T-helper 1 cell (primary cell): ENCODE results near the gene DOC2B.
"Not testable (repeated sequence)": the region's sequence is repeated elsewhere in the genome, so short reads cannot be mapped to it uniquely, and the experiment has no call there.

Experiments used
- DNase-seq, 5 donors: peaks; one replicate each; pipeline ENCODE4 v3.0.0-alpha.2; 2012 to 2020
- total RNA-seq, 4 donors: gene quantifications; one replicate each; lab custom pipeline; 2026; lab: John Stamatoyannopoulos, UW

DOC2B gene
- 0 to 0.15 (median 0.06) reads per million in 4 donors for total RNA-seq

DNA sequence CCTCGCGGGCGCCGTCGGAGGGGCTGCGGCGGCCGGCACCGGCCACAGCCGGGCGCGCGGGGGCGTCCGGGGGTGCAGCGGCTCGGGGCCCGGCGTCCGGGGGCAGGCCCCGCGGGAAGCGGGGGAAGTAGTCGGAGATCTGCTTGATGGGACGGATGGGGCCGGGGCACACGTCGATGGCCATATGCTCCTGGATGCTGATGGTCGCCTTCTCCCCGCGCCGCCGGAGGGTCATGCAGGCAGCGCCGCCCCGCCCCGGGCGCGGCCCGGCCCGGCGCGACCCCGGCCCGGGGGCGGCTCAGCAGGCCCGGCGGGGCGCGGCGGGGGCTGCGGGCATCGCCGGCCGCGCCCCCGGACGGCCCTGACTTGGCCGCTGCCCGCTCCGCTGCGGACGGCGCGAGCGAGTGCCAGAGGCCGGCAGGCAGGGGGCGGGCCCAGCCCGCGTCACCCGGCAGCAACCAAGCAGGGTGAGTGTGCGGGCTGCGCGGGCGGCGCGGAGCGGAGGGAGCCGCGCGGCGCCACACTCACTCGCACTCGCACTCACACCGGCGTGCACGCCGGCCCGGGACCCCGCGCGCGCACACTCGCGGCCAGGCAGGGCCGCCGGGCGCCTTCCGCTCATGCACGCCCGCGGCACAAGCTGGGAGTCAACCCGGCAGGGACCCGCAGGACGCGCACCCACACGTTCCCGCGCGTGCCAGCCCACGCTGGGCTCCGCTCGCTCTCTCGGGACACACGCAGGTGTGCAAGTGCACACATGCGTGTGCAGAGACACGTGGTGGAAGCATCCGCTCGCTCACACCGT lies at the start of gene DOC2B:
TSS of gene DOC2B (minus strand) at position 406 of the 805 bp plus-strand sequence. CDS start at position 235, 171 bp downstream.
- DNase-seq = no peak

DNA sequence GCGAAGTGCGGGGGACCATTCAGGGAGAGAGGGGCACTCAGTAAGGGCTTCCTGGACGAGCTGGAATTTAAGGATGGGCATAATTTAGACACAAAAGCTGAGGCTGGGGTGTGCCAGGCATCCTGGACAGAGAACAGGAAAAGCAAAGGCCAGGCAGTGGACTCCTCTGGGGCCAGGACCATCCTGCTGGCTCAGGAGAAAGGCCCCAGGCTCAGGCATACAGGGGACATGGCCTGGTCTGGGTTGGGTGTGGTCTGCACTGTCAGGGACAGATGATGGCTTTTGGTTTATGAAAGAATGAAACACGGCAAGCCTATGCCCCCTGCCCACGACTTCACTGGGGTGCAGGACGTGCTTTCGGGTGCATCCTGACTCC lies 48.9 kb upstream of the DOC2B start:
- DNase-seq = no peak

GRCh38 chr17:229709-230394 lies 48.4 kb upstream of the DOC2B start:
- DNase-seq = no peak

GRCh38 chr17:228951-229708 lies 47.7 kb upstream of the DOC2B start:
- DNase-seq = no peak

DNA sequence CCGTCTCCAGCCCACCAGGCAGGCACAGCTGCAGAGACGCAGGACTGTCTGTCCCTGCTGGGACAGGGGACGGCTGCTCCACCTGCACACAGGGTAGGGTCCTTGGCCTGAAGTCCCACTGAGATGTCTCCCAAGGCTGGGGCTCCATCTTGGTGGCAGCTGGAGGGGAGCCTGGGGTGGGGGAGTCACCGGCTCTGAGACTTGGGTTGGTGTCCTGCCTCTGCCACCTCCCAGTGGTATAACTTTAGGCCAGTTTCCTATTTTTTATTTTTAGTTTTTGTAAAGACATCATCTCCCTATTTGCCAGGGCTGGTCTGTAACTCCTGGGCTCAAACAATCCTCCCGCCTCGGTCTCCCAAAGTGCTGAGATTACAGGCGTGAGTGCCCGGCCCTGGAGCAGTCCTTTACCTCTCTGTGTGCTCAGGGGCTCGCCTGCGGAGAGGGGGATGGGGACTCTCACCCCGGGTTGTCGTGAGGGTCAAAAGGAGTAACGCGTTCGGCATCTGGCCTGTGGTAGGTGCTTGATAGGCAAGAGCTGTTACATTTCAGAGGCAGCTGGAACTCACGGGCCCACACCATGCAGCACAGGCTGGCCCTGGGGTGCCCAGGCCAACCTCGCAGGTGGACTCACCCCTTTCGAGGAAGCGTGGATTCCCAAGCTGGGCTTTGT lies 46.6 kb upstream of the DOC2B start:
- no peak for DNase-seq

GRCh38 chr17:227078-227945 lies 45.9 kb upstream of the DOC2B start:
- no peak for DNase-seq

- no peak for DNase-seq
Measured at GRCh38 chr17:226108-227077, 44.9 kb upstream of the DOC2B start.

GRCh38 chr17:225551-225950 lies 44.1 kb upstream of the DOC2B start:
- no peak for DNase-seq

GRCh38 chr17:224576-224975 lies 43.1 kb upstream of the DOC2B start:
- not testable (repeated sequence) for DNase-seq

DNA sequence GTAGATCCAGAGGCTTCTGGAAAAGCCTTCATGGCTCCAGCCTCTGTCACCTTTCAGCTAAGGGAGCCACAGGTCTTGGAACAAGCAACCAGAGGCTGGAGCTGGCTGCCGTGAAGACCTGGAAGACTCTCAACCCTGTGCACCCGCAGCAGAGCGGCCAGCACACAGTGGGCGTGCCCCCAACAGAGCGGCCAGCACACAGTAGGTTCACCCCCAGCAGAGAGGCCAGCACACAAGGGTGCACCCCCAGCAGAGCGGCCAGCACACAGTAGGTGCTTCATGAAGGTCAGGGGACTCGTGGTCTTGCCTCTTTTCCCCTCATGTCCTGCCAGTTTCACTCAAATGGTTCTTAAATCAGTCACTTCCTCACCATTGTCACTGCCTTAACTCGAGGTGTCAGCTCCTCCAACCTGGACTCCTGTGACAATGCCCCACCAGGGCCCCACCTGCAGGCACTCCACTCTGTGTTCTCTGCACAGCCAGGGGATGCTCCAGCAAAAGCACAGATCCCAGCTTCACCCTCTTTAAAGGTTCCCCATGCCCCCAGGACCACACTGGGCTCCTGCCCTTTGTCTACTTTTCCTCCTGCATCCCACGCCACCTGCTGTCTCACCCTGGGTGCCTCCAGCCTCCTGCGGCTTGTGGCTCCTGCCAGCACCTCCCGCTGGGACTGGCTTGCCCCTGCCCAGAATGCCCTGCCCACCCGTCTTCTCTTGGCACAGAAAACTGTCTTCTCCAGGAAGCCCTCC lies 42.4 kb upstream of the DOC2B start:
- no peak for DNase-seq

DNA sequence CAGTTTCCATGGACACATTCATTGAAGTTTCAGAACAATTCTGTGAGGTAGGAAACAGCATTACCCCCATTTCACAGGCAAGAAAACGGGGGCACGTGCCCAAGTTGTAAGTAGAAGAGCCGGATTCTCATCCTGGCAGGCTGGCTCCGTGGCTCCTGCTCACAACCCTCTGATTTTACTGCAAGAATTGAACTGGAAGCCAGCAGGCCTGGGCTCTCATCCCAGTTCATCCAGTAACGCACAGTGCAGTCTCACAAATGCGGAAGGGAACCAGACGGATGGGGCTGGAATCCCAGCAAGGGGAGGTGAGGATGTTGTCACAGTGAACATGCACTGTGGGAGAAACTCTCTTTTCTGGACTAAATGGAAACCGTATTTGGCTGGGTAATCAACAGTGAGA lies 40.7 kb upstream of the DOC2B start:
- DNase-seq = no peak

GRCh38 chr17:219696-220095 lies 38.2 kb upstream of the DOC2B start:
- DNase-seq = no peak

DNA sequence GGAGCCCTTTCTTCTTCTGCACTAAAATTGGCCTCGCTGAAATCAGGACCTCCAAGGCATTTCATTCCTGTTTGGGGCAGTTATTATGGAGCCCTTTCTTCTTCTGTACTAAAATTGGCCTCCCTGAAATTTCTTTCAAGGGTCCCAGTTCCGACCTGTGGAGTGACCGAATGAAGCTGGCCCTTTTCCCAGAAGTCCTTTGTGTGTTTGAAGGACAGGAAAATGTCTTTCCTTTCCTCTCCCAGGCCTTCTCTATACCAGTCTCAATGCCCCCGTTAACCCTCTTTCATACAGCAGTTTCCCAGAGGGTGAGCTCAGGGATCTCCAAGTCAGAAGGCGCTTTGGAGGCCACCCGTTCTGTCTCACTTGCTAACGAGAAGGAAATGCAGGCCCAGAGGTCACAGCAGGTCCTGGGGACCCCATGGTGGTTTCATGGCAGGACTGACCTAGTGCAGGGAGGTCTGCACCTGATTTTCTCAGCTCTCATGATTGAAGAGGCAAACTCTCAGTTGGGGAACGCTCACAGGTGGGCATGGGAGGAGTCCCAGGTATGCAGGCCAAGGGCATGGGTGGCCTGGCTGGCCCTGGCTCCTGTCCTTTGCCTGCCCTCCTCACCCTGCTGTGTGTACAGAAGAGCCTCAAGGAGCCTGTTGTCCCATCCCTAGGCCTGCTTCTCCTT lies 37.1 kb upstream of the DOC2B start:
- DNase-seq = no peak

GRCh38 chr17:216625-217024 lies 35.2 kb upstream of the DOC2B start:
- no peak for DNase-seq

- DNase-seq = not testable (repeated sequence)
Measured at GRCh38 chr17:215563-216478, 34.4 kb upstream of the DOC2B start.

DNA sequence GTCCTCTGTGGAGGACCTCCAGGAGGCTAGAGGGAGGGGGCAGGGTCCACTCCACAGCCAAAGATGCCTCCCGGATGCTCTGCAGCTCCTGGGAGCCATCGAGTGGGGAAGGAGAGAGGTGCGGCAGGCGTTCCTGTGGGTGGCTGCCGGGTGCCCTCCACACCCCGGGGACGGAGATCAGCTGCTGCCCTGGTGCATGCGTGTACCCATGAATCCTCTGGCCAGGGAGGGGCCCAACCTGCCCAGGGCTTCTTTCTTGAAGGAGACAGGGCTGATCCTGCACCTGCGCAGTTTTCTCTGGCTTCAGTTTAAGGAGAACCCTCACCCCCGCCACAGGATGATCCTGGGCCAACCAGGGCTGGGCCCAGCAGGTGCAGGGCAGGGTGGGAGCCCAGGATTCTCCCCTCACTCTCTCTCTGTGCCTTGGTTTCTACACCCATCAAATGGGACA lies 33.5 kb upstream of the DOC2B start:
- DNase-seq = no peak

DNA sequence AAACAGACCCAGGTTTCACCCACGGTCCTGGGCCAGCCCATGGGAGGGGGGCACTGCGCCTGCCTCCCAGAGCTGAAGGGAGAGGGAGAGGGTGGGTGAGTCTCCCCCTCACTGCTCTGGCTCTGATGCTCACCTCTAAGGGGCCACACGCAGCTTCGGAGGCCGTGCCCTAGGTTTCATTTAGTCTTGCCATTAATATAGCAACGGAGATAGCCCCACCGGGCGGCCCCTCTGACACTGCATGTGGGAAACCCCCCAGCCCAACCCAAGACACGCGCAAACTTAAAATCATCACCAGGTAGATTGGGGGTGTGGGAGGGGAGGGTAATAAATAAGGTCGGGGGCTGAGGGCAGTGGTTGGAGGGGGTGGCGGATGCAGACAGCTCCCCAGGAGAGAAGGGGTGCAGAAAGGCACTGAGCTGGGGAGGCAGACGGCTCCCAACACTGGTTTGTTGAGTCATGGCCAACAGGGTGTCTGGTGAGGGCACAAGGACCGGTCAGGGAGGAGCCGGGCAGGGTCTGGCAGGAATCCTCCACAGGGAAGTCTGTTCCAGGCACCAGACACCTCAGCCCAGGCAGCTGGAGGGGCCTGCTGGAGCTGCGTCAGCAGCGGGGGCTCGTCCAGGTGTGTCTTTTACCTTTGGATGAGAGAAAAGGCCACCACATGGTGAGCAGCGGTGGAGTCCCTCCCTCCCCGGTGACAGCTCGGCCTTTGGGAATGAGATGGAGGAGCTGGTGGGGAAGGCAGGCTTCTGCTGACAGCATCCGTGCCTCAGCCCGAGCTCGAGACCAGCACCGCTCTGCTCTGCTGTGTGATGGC lies 32.0 kb upstream of the DOC2B start:
- no peak for DNase-seq
